CD4-positive, alpha-beta T cell treated with Interleukin-4 for 1 hour (primary cell): ENCODE results near the gene THOC6.

Experiments
- DNase-seq, 2 donors: peaks; one replicate each; pipeline ENCODE4 v3.0.0-alpha.2; 2020 to 2022

THOC6 gene

DNA sequence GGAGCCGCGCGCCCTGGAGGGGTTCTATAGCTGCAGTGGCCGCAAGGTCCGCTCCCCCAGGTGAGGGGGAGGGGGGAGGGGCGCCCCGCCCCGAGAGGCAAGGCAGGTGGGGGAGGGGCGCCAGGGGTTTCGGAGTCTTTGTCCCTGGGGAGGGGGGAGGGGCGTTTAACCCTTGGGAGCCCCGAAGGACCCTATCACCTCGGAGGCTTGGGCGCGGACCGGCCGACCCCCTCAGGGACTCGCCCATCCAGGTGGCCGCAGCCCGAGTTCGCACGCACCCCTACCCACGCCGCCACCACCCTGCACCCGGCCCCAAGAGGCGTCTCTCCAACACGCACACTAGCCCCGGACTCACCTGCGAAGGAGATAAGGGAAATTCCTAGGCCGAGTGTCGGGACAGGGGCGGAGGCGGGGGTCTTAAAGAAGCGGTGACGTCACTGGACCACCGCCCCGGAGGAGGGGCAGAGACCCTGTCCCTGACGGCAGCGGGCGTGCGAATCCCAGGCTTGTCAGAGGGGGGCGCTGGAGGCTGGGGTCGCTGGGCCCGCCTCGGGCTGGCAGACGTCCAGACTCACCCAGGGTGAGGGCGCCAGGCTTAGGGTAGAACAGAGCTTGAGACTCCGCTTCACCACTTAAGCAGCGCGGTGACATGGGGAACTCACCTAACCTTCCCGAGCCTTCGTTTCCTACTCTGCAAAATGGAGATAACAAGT, 5.9 kb upstream of the THOC6 start, which contains the start of gene CLDN6:
CLDN6 (minus strand) TSS at position 390 of the 713 bp plus-strand sequence. CDS start 2,162 bp downstream, outside the sequence.
- DNase-seq = no peak

DNA sequence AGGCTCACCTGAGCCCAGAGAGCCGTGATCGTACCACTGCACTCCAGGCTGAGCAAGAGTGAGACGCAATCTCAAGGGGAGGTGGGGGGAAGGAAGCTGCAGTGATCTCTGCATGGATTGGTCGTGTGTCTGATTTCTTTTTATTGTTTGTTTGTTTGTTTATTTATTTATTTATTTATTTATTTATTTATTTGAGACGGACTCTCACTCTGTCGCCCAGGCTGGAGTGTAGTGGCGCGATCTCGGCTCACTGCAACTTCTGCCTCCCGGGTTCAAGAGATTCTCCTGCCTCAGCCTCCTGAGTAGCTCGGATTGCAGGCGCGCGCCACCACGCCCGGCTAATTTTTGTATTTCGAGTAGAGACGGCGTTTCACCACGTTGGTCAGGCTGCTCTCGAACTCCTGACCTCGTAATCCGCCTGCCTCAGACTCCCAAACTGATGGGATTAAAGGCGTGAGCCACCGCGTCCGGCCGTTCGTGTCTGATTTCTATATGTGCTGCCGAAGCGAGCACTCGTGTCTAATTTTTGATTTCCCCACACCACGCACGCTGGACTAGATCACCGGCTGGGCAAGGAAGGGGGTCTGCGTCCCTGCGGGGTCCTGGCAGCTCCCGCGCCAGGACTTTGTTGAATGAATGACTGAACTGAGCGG, 4.1 kb upstream of the THOC6 start:
- no peak for DNase-seq

- DNase-seq = peak; percentile 73 to 74
These were observed 3.6 kb upstream of the THOC6 start, which contains the start of gene TNFRSF12A for GRCh38 chr16:3020247-3020603. TNFRSF12A (plus strand) TSS chr16:3020368; CDS start chr16:3020398, 30 bp downstream.

GRCh38 chr16:3020604-3021448, 3.0 kb upstream of the THOC6 start:
- DNase-seq = peak; percentile 52 to 71

- peak; percentile 64 to 65 for DNase-seq
These were observed 2.2 kb upstream of the THOC6 start for GRCh38 chr16:3021449-3022207.

DNA sequence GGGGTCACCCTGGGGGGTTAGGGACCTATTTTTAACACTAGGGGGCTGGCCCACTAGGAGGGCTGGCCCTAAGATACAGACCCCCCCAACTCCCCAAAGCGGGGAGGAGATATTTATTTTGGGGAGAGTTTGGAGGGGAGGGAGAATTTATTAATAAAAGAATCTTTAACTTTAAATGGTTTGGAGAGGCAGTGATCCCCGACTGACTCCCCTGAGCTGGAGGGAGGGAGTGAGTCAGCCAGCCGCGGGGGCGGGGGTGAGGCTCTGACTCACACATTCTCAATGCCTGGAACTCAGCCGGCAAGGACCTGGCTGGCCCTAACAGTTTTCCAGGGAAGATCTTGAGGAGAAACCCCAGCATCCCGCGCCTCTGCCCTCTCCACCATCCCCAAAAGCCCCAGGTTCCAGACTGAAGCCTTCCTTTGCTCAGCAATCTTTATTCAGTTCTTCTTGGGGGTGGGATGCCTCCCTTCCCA, 1.6 kb upstream of the THOC6 start:
- peak; percentile 61 to 73 for DNase-seq

- no peak for DNase-seq
These were observed 986 bp upstream of the THOC6 start for GRCh38 chr16:3022684-3023414.

DNA sequence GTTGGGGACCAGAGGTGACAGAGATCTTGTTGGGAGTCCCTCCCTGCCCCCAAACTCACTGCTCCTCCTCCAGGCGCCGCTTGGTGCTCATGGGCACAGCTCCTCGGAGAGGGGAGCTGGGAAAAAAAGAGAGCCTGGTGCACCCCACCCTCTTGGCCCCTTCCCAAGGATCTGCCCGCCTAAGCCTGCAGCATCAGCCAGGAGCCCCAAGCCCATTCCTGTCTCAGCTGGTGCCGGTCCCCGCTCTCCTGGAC, 493 bp upstream of the THOC6 start:
- DNase-seq = no peak

DNA sequence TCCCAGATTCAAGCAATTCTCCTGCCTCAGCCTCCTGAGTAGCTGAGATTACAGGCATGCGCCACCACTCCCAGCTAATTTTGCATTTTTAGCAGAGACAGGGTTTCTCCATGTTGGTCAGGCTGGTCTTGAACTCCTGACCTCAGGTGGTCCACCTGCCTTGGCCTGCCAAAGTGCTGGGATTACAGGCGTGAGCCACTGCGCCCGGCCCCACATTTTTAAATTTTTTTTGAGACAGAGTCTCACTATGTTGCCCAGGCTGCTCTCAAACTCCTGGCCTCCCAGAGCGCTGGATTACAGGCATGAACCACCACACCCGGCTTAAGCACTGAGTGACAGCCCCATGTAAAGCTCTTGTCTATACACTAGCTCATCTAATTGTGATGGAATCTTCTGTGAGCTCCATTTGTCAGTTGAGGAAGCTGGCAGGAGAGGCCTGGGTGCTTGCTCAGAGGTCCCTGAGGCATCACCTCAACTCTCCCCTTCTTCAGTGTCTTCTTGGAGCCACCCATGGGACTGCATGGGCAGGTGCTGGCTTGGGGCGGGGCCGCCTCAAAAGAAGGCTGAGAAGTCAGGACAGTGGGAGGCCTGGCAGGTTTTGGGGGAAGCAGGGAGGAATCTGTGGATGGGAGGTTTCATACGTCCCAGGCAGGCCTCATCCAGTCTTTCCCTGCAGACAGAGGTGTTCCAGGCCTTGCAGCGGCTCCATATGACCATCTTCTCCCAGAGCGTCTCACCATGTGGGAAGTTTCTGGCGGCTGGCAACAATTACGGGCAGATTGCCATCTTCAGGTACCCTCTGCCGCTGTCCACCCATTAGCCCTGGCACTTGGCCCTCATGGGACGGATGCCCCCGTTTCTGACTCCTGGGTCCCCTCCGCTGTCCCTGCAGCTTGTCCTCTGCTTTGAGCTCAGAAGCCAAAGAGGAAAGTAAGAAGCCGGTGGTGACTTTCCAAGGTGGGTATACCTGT, 1.5 kb downstream of the THOC6 start:
- DNase-seq = no peak

- DNase-seq = no peak
These were observed 2.2 kb downstream of the THOC6 start for GRCh38 chr16:3026003-3026378.

GRCh38 chr16:3026609-3027488, 3.0 kb downstream of the THOC6 start:
- DNase-seq = no peak

GRCh38 chr16:3027489-3027795, 3.6 kb downstream of the THOC6 start:
- no peak for DNase-seq

- DNase-seq = peak; percentile 86 to 89
These were observed 4.3 kb downstream of the THOC6 start for GRCh38 chr16:3027983-3028715.

DNA sequence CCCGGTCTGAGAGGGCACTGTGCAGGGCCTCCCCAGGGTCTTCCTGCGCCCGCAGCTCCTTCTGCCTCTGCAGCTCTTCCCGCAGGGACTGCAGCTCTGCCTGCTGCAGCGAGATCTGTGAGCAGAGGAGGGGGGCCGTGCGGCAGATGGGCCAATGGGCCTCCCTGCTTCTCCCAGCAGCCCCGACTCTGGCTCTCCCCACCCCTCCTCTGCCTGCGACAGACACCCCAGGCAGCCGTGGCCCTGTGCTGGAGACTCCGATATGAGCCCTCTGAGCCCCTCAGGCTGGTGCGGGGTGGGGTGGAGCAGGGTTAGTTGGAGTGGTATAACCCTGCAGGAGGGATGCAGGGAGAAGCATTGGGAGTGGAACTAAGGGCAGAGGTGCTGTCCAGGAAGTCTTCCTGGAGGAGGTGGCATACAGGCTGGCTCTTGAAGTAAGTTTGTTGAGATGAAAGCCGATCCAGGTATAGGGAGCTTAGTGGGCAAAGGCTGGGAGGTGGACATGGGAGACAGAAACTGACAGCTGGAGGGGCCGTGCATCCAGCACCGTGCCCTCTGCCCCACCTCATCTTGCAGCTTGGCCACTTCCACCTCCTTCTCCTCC, 5.0 kb downstream of the THOC6 start:
- no peak for DNase-seq

DNA sequence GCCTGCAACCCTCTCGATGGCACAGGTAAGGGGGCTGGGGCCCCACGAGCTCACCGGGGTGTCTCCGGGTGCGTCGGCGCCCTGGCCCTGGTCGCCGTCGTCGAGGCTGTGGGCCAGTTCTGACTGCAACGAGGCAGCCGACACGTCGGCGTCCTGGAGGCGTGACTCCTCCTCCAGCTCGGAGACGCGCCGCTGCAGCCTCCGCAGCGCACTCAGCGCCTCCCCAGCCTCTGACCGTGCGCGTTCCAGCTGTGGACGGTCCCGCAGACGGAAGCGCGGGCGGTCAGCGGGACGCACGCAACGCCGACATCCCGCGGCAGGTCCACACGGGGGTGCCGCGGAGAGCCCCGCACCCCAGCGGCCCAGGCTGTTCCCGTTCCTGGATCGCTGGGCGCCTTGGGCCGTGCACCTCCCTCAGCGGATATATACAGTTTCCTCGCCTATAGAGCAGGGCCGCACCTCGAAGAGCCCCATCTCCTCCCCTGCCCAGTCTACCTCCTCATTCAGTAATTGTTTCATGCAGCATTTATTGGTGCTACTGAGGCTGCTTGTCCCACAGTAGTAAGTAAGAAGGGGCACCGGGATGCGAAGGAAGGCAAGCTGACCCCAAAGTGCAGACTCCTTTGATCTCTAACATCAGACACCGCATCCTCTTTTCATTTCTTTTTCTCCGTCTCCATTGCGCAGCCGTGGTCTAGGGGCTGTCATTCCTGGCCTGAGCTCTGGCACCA, 5.8 kb downstream of the THOC6 start:
- peak in 1 of 2 donors; percentile 41 for DNase-seq

DNA sequence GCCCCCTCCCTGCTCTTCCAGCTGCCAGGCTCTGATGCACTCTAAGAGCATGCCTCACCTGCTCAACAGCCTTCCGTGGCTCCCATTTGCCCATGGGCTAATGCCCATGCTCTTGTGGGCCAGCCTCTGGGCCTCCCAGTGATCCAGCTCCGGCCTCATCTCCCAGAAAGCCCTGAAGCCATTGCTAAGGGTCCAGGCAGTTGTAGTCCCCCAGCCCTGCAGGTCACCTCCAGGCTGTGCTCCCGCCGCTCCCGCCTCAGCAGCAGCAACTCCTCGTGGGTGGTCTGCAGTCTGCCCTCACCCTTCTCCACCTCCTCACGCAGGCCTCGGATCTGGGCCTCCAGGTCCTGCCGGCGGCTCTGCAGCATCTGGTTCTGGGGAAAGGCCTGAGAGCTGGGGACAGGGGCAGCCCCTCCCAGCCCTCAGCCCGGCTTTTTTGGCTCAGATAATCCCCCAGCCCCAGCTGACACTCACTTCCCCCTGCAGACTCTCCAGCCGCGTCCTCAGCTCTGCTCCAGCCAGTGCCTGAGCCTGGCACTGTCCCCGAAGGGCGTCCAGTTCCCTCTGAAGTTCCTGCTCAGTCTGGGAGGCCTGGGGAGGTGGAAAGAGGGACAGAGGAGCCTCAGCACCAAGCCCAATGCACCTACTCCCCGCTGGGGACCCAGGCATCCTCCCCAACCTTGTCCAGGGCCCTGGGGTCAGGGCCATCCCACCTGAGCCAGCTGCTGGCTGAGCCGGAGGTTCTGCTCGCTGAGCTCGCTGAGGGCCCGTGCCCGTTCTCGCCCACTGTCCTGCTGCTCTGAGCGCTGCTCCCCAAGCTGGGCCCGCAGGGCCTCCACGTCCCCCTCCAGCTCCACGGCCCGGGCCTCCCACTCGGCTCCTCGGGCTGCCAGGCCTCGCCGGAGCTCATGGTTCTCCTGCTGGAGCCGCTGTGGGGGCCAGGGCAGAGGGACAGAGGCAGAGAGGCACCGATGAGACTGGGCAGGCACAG, 6.7 kb downstream of the THOC6 start:
- DNase-seq = no peak

- no peak for DNase-seq
These were observed 8.8 kb downstream of the THOC6 start for GRCh38 chr16:3032624-3033023.
